GM13976 (cell line): ENCODE data around the gene CNTNAP2.

Experiments
- DNase-seq: peaks from one replicate; pipeline ENCODE4 v3.0.0; 2012; ENCODE audit warnings: low spot score
- in situ Hi-C: fragments of 300-500 bp; cut with MboI; formaldehyde crosslinking; loops from one replicate; pipeline ENCODE4 v1.12.0; 2022; ENCODE audit warnings: low sequenced_read_pairs, mixed read lengths, inconsistent platforms; ENCODE audit not compliant: unreplicated experiment
- TF ChIP-seq, protein P1 (sequence below): IDR thresholded peaks from 2 replicates; pipeline ENCODE4 v1.5.1; 2012; ENCODE audit warnings: borderline replicate concordance, mild to moderate bottlenecking; ENCODE audit not compliant: insufficient read depth; ENCODE audit errors: extremely low read depth, missing control alignments, control extremely low read depth

The CNTNAP2 gene

DNA sequence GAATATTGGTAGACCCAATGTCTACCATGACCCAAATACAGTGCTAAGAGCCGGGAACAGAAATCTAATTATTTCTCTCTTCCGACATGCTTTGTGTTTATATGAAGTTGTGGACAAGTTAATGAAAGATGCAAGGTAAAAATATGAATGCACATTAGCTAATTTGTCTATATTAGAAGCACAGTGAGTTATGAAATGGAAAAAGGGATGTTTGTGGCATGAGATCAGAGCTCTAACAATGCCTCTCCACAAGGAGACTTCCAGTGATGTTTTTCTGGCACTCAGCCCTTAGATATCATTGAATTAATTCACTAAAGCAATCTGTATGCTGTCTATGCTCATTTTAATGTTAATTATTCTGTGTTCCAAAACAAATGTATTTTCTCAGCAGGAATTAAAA lies 897.2 kb downstream of the CNTNAP2 start:
- in situ Hi-C loops = no loop called here
- no peak for DNase-seq
- TF ChIP-seq, protein P1, sequence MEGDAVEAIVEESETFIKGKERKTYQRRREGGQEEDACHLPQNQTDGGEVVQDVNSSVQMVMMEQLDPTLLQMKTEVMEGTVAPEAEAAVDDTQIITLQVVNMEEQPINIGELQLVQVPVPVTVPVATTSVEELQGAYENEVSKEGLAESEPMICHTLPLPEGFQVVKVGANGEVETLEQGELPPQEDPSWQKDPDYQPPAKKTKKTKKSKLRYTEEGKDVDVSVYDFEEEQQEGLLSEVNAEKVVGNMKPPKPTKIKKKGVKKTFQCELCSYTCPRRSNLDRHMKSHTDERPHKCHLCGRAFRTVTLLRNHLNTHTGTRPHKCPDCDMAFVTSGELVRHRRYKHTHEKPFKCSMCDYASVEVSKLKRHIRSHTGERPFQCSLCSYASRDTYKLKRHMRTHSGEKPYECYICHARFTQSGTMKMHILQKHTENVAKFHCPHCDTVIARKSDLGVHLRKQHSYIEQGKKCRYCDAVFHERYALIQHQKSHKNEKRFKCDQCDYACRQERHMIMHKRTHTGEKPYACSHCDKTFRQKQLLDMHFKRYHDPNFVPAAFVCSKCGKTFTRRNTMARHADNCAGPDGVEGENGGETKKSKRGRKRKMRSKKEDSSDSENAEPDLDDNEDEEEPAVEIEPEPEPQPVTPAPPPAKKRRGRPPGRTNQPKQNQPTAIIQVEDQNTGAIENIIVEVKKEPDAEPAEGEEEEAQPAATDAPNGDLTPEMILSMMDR = no peak

DNA sequence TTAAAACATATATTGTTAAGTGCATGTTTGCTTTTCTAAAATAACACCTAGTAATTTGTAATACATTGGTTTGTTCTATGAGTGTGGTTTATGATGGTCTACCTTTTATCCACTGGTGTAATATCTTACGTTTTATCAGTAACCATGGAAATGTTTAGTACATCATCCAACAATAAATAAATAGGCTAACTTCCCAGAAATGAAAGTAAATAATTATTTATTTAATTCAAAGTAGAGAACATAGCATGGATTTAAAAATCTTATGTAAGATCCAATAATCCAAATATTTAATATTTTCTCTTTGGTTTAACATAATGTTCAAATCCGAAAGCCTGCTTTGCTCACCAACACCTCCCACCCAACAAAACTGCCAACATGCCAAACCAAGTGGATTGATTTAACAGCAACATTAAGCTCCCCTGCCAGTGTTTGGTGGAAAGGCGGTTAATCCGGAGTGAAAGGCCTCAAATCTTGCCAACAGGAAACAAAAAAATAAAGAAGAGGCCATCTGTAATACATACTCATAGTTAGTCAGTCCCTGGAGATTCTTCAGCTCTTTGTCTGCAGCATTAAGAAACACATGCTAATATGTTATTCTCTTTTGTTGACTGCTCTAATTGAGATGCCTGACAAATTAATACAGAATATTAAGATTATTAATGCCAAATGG lies 897.8 kb downstream of the CNTNAP2 start:
- TF ChIP-seq, protein P1 = no peak
- no peak for DNase-seq
- in situ Hi-C loops = no loop called here

DNA sequence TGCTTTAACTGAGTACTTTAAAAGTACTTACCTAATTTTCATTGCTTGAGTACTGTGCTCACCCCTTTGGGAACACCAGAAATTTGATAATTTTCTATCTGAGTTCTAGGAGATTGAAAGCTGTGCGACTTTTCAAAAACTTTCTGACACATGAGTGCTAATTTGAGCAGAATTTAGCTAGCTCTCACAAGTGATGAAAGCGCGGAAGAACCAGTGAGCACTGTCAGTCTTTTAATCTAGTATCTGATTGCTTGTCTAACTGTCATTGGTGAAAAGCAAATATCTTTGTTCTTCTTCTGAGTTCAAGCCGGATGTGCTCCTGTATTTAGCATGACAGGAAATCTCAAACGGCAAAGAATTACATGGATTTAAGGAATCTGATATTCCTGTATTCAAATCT lies 899.4 kb downstream of the CNTNAP2 start:
- in situ Hi-C loops = no loop called here
- no peak for DNase-seq
- TF ChIP-seq, protein P1 = no peak

DNA sequence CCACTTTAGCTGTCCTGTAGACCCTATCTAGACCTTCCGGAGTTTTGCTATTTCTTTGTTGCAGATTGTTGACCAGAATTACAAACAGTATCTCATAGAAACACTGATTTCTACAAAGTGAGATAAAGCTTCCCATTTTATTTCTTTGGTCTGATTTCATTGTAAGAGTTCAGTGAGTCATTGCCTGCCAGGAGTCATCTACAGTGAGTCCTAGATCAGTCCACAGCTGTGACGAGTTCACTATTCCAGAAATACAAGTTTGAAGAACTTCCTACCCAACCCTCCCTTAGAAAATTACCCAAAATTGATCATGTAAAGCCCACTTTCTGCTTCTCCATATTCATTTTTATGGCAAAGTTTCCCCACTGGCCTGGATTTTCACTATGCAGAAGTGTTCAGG lies 905.5 kb downstream of the CNTNAP2 start:
- in situ Hi-C loops = no loop called here
- no peak for DNase-seq
- TF ChIP-seq, protein P1 = no peak

DNA sequence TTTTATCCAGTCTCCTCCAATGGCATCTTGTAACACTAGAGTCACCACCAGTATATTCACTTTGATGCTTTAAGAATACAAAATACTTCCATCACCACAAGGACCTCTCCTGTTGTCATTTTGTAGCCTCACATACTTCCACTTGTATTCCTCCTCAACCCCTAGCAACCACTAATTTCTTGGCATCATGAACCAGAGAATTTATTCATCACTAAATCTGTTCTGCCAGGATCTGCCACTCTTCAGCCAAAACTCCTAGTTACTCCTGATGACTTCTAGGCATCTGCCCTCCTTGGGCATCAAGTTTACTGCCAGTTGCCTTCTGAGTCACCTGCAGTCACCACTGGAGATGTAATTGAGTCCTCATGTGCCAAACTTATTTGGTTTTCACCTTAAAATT lies 906.8 kb downstream of the CNTNAP2 start:
- TF ChIP-seq, protein P1 = no peak
- in situ Hi-C loops = no loop called here

DNA sequence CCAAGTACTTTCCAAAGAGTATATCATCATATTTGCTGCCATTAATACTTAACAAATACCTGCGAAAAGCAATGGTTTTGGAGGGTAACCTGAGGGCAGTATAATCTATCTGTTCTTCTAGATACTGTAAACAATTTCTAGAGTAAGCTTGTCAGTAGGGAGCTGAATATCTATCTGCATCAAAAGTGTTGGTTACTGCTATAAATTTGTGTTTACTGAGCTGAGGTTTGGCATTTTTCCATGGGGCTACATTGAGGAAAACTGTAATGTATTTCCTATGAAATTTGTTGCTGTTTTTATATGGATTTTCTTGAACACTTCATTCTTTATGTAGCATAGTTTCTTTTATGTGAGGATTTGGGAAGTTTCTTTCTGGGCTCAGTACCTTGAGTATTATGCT lies 913.4 kb downstream of the CNTNAP2 start:
- TF ChIP-seq, protein P1 = no peak

More for the DNA sequence above, 906.8 kb downstream of the CNTNAP2 start:
- no peak for DNase-seq

More for the DNA sequence above, 913.4 kb downstream of the CNTNAP2 start:
- no peak for DNase-seq
- in situ Hi-C loops = no loop called here
